Neural cell (in vitro differentiated cells): ENCODE data around the gene PLIN1. TPM values are rescaled to one million over a fixed set of nuclear protein-coding genes. Genes with fewer than 3 reads are reported as not detected.

Experiments used
- H2AFZ ChIP-seq: fragments of 200-600, 300-800 bp; sonication (generic), shearing (Covaris generic); 2 replicates; pipeline ENCODE4 v1.6.0; 2014; ENCODE audit warnings: low read depth, mild to moderate bottlenecking, antibody characterized with exemption, low read length, moderate library complexity
- H3F3A ChIP-seq: fragments of 200-600 bp; shearing (Covaris generic); 2 replicates; pipeline ENCODE4 v1.6.1; 2016; ENCODE audit warnings: mild to moderate bottlenecking, moderate library complexity, mixed read lengths, antibody characterized with exemption, low read length; ENCODE audit not compliant: insufficient read depth, poor library complexity, severe bottlenecking
- H3K27ac ChIP-seq: fragments of 200-600, 300-800 bp; sonication (generic), shearing (Covaris generic); 2 replicates; pipeline ENCODE4 v1.5.1; 2014; ENCODE audit warnings: mild to moderate bottlenecking, low read length, moderate library complexity
- H3K27me3 ChIP-seq: fragments of 300-800, 200-600 bp; sonication (generic), shearing (Covaris generic); 2 replicates; pipeline ENCODE4 v1.6.0; 2014; ENCODE audit warnings: mild to moderate bottlenecking, low read depth, low read length, moderate library complexity; ENCODE audit not compliant: insufficient read depth
- H3K36me3 ChIP-seq: fragments of 300-800, 200-600 bp; sonication (generic), shearing (Covaris generic); 2 replicates; pipeline ENCODE4 v1.5.1; 2014; ENCODE audit warnings: mild to moderate bottlenecking, antibody characterized with exemption, low read length, moderate library complexity; ENCODE audit not compliant: insufficient read depth
- H3K4me2 ChIP-seq: fragments of 300-800, 200-600 bp; sonication (generic), shearing (Covaris generic); 2 replicates; pipeline ENCODE4 v1.6.0; 2014; ENCODE audit warnings: mild to moderate bottlenecking, low read length
- H3K4me3 ChIP-seq: fragments of 300-800, 200-600 bp; sonication (generic), shearing (Covaris generic); 2 replicates; pipeline ENCODE4 v1.5.1; 2014; ENCODE audit warnings: mild to moderate bottlenecking, low read length, moderate library complexity
- H3K79me2 ChIP-seq: fragments of 200-600 bp; shearing (Covaris generic); replicated peaks from 2 replicates; pipeline ENCODE4 v1.6.0; 2014; ENCODE audit warnings: mild to moderate bottlenecking, low read length, moderate library complexity; ENCODE audit not compliant: insufficient read depth
- H3K9ac ChIP-seq: fragments of 300-800, 200-600 bp; sonication (generic), shearing (Covaris generic); 2 replicates; pipeline ENCODE4 v1.6.1; 2016; ENCODE audit warnings: mild to moderate bottlenecking, low read length, mixed read lengths
- H3K9me2 ChIP-seq: fragments of 200-600 bp; shearing (Covaris generic); 2 replicates; pipeline ENCODE4 v1.6.1; 2016; ENCODE audit warnings: mild to moderate bottlenecking, low read length, mixed read lengths; ENCODE audit not compliant: insufficient read depth
- H3K9me3 ChIP-seq: fragments of 200-600, 300-800 bp; sonication (generic), shearing (Covaris generic); 2 replicates; pipeline ENCODE4 v1.6.1; 2016; ENCODE audit warnings: mild to moderate bottlenecking, mixed run types, low read length, moderate library complexity, mixed read lengths
- H4K20me1 ChIP-seq: fragments of 200-600 bp; shearing (Covaris generic); 2 replicates; pipeline ENCODE4 v1.6.1; 2016; ENCODE audit warnings: mild to moderate bottlenecking, mixed run types; ENCODE audit not compliant: insufficient read depth
- CTCF ChIP-seq: fragments of 450-650 bp; IDR thresholded peaks from 2 replicates; pipeline ENCODE4 v1.5.1; 2014; ENCODE audit warnings: antibody characterized with exemption, mild to moderate bottlenecking, moderate library complexity; ENCODE audit not compliant: poor library complexity, severe bottlenecking
- EP300 ChIP-seq: fragments of 450-650 bp; conservative IDR thresholded peaks from 2 replicates; pipeline ENCODE4 v1.6.1; 2014; ENCODE audit warnings: antibody characterized with exemption, mild to moderate bottlenecking, moderate library complexity; ENCODE audit not compliant: poor library complexity, severe bottlenecking
- EZH2 ChIP-seq: fragments of 200-600, 300-800 bp; shearing (Covaris generic), sonication (generic); IDR thresholded peaks from 2 replicates; pipeline ENCODE4 v1.6.1; 2014; ENCODE audit warnings: antibody characterized with exemption, low read length, borderline replicate concordance, mild to moderate bottlenecking; ENCODE audit not compliant: insufficient read depth, poor library complexity, severe bottlenecking
- MXI1 ChIP-seq: fragments of 450-650 bp; conservative IDR thresholded peaks from 2 replicates; pipeline ENCODE4 v1.6.1; 2014; ENCODE audit warnings: antibody characterized with exemption, mild to moderate bottlenecking; ENCODE audit not compliant: poor library complexity, severe bottlenecking
- POLR2AphosphoS5 ChIP-seq: IDR thresholded peaks from 2 replicates; pipeline ENCODE4 v1.6.1; 2012
- RAD21 ChIP-seq: fragments of 450-650 bp; conservative IDR thresholded peaks from 2 replicates; pipeline ENCODE4 v1.6.1; 2014; ENCODE audit warnings: antibody characterized with exemption, mild to moderate bottlenecking, moderate library complexity
- REST ChIP-seq: IDR thresholded peaks from 2 replicates; pipeline ENCODE4 v1.6.1; 2012; ENCODE audit warnings: borderline replicate concordance
- SMC3 ChIP-seq: fragments of 450-650 bp; conservative IDR thresholded peaks from 2 replicates; pipeline ENCODE4 v1.6.1; 2014; ENCODE audit warnings: antibody characterized with exemption, mild to moderate bottlenecking, moderate library complexity; ENCODE audit not compliant: poor library complexity
- TAF1 ChIP-seq: IDR thresholded peaks from 2 replicates; pipeline ENCODE4 v1.6.1; 2012; ENCODE audit warnings: low read depth
- polyA plus RNA-seq: library from polyadenylated mRNA; depleted of rRNA; stranded (reverse); fragments of >200 nt; gene quantifications from 2 replicates; pipeline ENCODE4 v1.2.3, GENCODE V29; 2014

Gene PLIN1
- polyA plus RNA-seq, 1 donor from 2014 or later: not detected

GRCh38 chr15:89656116-89656815 is 22.9 kb downstream of the PLIN1 start:
- H3K9ac ChIP-seq: no peak overlapping the region
- no peaks in the 10 kb centered on the region for H3K36me3 ChIP-seq
- TF ChIP-seq CTCF: no peak
- TF ChIP-seq POLR2AphosphoS5: no peak
- TF ChIP-seq REST: no peak
- no peak for TF ChIP-seq MXI1
- no peak for TF ChIP-seq TAF1
- TF ChIP-seq EZH2: no peak
- no peak for TF ChIP-seq RAD21
- no peak for TF ChIP-seq EP300
- no peak for TF ChIP-seq SMC3
- H3K9me2 ChIP-seq: no peaks in the 10 kb centered on the region
- H3K79me2 ChIP-seq: no peaks in the 10 kb centered on the region
- H3K27ac ChIP-seq: no peak overlapping the region
- no peaks in the 10 kb centered on the region for H3K27me3 ChIP-seq
- no peaks in the 10 kb centered on the region for H3K9me3 ChIP-seq
- no peak overlapping the region for H3K4me3 ChIP-seq
- no peaks in the 10 kb centered on the region for H4K20me1 ChIP-seq
- no peaks in the 10 kb centered on the region for H3F3A ChIP-seq
- no peak overlapping the region for H3K4me2 ChIP-seq
- H2AFZ ChIP-seq: no peak overlapping the region

GRCh38 chr15:89654847-89655805 is 24.0 kb downstream of the PLIN1 start, which contains the start of gene KIF7:
Gene KIF7, minus strand, starts transcription at chr15:89655467. Its CDS starts 2,537 bp downstream, at chr15:89652930.
- no peak within 1 kb of the TSS for H3K27ac ChIP-seq
- H3K27me3 ChIP-seq: no peaks in the 10 kb centered on the region
- peak within 1 kb of the TSS; percentile 95 for H3K4me3 ChIP-seq
- H3K4me2 ChIP-seq: peak within 1 kb of the TSS; percentile 84
- peak within 1 kb of the TSS; percentile 69 for H2AFZ ChIP-seq
- H3K36me3 ChIP-seq: no peaks in the 10 kb centered on the region
- no peaks in the 10 kb centered on the region for H4K20me1 ChIP-seq
- no peaks in the 10 kb centered on the region for H3K9me2 ChIP-seq
- TF ChIP-seq REST (no peak), MXI1 (peak; percentile 59), TAF1 (no peak), POLR2AphosphoS5 (peak; percentile 60)
- peak within 1 kb of the TSS; percentile 68 for H3K9ac ChIP-seq
- H3K9me3 ChIP-seq: no peaks in the 10 kb centered on the region
- no peaks in the 10 kb centered on the region for H3K79me2 ChIP-seq
- H3F3A ChIP-seq: no peaks in the 10 kb centered on the region
